Measurements from ENCODE around the gene LARGE1. TPM values are rescaled to one million over a fixed set of nuclear protein-coding genes. Genes with fewer than 3 reads are reported as not detected.

LARGE1 gene
- total and polyA plus RNA-seq, 2 of the 8 experiments (the other 6 are each of a cell fraction or from before 2014, with no cell fraction given): 43.7 to 83.0 TPM

- no peak for DNase-seq (ENCODE audit: low read depth in 1 of 2, low spot score in 2 of 2)
- CTCF ChIA-PET (ENCODE audit: partially characterized antibody): interaction anchor here (0.6 to 2.5 kb wide), 3 partner anchors 15 to 115 kb away, joined by 3 to 6 read pairs (median 4); no protein-coding TSS in a partner anchor
- WGBS, 2 experiments (ENCODE audit: extremely low coverage in 1 of 2, insufficient coverage in 1 of 2, insufficient read length in 1 of 2, insufficient replicate concordance in 2 of 2, low coverage in 1 of 2, low lambda C conversion rate in 2 of 2, missing lambda C conversion rate in 1 of 2): 87% methylated on average over 2 of the region's 2 CpGs; no CpG with 5 or more reads in 1 of the 2 experiments
- TF ChIP-seq KDM1A (IDR thresholded peaks at IDR 0.05; ENCODE audit: borderline replicate concordance, low read length): no peak
- TF ChIP-seq MAX (IDR thresholded peaks at IDR 0.05): no peak
- no peak for TF ChIP-seq SP1 (IDR thresholded peaks at IDR 0.05; ENCODE audit: low read depth, low read length)
- TF ChIP-seq CEBPB (IDR thresholded peaks at IDR 0.05; ENCODE audit: low read depth, low read length): no peak
Measured at GRCh38 chr22:33330534-33330933, 589.7 kb downstream of the LARGE1 start.

More at GRCh38 chr22:33330534-33330933, 589.7 kb downstream of the LARGE1 start:
- Histone ChIP-seq H3K56ac (replicated peaks; ENCODE audit: insufficient read length, low read depth, low read length) (no peak overlapping the region), H3K9ac (replicated peaks in 1 of 4; ENCODE audit: extremely low read depth in 1 of 4, low read depth in 3 of 4, low read length in 3 of 4) (no peak overlapping the region), H4K8ac (ENCODE audit: extremely low read depth, insufficient read depth, low read length) (no peak overlapping the region), H3K79me2 (ENCODE audit: control insufficient read depth in 1 of 2, insufficient read depth in 2 of 2, low read length in 2 of 2) (no peaks in the 10 kb centered on the region), H3K4me2 (ENCODE audit: insufficient read depth in 1 of 2, low read depth in 2 of 2, low read length in 2 of 2) (no peak overlapping the region), H2BK5ac (ENCODE audit: low read depth, low read length) (no peak overlapping the region), H3K18ac (ENCODE audit: extremely low read depth, low read length) (no peak overlapping the region), H4K5ac (ENCODE audit: insufficient read length, low read depth, low read length) (no peak overlapping the region), H3K4me1 (replicated peaks in 1 of 4; ENCODE audit: control insufficient read depth in 3 of 4, insufficient read depth in 4 of 4, low read length in 3 of 4) (peaks cover 0 to 6% (median 1%) of the 10 kb centered on the region in 4 experiments; a peak in 3 of 7 replicates), H3K79me1 (ENCODE audit: low read depth, low read length) (no peaks in the 10 kb centered on the region), H2BK120ac (replicated peaks; ENCODE audit: low read depth, low read length) (no peak overlapping the region), H2BK12ac (ENCODE audit: low read depth, low read length) (no peak overlapping the region), H3K27me3 (replicated peaks in 1 of 4; ENCODE audit: control insufficient read depth in 3 of 4, extremely low read depth in 1 of 4, insufficient read depth in 3 of 4, low read length in 3 of 4) (no peaks in the 10 kb centered on the region), H3K14ac (ENCODE audit: insufficient read length) (no peak overlapping the region), H2AK5ac (ENCODE audit: low read depth, low read length) (no peak overlapping the region), H3K27ac (ENCODE audit: low read depth, low read length) (no peak overlapping the region), H2AFZ (ENCODE audit: low read length) (no peak overlapping the region), H3K4me3 (ENCODE audit: extremely low read depth in 1 of 4, insufficient read depth in 2 of 4, low read depth in 3 of 4, low read length in 4 of 4) (no peak overlapping the region), H3K36me3 (ENCODE audit: control insufficient read depth in 2 of 4, insufficient read depth in 4 of 4, low read length in 3 of 4) (peaks cover 0 to 4% (median 1%) of the 10 kb centered on the region in 4 experiments; a peak in 3 of 8 replicates), H3K9me3 (ENCODE audit: insufficient read depth in 2 of 2, low read depth in 1 of 2, low read length in 1 of 2) (no peaks in the 10 kb centered on the region), H2BK20ac (ENCODE audit: low read length) (no peak overlapping the region), H3K4ac (replicated peaks; ENCODE audit: insufficient read length, low read depth, low read length) (no peak overlapping the region), H4K20me1 (replicated peaks in 1 of 2; ENCODE audit: control insufficient read depth in 1 of 2, insufficient read depth in 2 of 2, low read length in 2 of 2) (peaks cover 0 to 4% of the 10 kb centered on the region in 2 experiments), H2BK15ac (ENCODE audit: low read length) (no peak overlapping the region), H3K23ac (ENCODE audit: insufficient read length) (no peak overlapping the region), H3K23me2 (ENCODE audit: low read depth, low read length) (no peaks in the 10 kb centered on the region), H4K91ac (replicated peaks; ENCODE audit: insufficient read length, low read length) (no peak overlapping the region)
- FAIRE-seq: no peak
- POLR2A ChIA-PET (ENCODE audit: partially characterized antibody): no interaction called here
